NCI-H2227 (cell line): Measurements from ENCODE around the gene NXF1.
"Not testable (repeated sequence)": the region's sequence is repeated elsewhere in the genome, so short reads cannot be mapped to it uniquely, and the experiment has no call there.

ENCODE experiments used
- DNase-seq: peaks from one replicate; lab custom pipeline; 2025; ENCODE audit not compliant: unreplicated experiment; lab: John Stamatoyannopoulos, UW

The NXF1 gene

DNA sequence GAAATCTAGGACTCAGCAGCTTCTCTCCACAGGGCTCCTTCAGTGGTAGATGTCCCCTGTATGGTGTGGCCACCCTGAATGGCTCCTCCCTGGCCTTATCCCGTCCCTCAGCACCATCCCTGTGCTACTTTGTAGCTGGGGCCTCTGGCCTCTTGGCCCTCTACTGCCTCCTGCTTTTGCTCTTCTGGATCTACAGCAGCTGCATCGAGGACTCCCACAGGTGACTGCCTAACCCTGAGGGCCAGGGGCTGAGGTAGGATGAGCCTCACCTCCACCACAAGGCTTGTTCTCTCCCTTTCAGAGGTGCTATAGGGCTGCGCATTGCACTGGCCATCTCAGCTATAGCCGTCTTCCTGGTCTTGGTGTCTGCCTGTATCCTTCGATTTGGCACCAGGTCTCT, 16.2 kb downstream of the NXF1 start:
- DNase-seq: no peak

DNA sequence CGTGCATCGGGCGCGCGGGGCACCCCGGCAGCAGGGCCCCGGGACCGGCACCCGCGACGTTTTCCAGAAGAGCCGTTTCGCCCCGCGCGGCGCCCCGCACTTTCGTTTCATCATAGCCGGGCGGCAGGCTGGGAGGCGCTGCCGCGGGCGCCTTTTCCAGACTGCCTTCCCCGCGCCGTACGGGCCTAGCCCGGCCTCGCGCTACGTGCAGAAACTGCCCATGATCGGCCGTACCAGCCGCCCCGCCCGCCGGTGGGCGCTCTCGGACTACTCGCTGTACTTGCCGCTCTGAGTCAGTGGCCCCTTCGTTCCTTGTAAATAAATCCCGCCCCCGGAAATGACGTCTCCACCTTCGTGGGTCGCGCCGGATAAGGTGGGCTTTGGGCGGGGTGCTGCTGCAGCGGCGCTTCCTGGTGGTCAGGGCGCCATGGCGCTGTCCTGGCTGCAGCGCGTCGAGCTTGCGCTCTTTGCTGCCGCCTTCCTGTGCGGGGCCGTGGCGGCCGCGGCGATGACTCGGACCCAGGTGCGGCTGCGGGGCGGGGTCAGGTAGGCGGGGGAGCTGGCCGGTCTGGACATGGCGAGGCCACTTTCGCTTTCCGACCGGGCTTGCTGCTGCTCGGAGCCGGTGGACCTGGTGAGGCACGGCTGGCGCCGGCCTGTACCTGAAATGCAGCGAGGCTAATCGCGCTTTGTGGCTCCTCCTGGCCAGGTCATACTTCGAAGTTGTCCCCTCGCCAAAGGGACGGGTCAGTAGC, 18.1 kb downstream of the NXF1 start, which contains the start of gene TMEM179B:
Gene TMEM179B, plus strand, starts transcription at position 398 of the 755 bp plus-strand sequence. Its CDS starts 30 bp downstream, at position 428.
- DNase-seq: peak; percentile 98

DNA sequence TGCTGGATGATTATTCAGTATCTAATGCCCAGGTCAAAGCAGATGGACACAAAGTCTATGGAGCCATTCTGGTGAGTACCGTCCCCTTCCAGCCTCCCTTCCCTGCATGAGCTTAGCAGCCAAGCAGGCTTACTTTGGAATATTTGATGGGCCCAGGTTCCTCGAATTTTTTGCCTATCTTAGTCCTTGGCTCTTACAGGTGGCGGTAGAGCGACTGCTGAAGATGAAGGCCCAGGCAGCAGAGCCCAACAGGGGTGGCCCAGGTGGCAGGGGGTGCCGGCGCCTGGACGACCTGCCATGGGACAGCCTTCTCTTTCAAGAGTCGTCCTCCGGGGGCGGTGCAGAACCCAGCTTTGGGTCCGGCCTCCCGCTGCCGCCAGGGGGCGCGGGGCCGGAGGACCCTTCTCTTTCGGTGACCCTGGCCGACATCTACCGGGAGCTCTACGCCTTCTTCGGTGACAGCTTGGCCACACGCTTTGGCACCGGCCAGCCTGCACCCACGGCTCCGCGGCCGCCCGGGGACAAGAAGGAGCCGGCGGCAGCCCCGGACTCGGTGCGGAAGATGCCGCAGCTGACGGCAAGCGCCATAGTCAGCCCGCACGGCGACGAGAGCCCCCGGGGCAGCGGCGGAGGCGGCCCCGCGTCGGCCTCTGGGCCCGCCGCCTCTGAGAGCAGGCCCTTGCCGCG, 18.8 kb downstream of the NXF1 start:
- DNase-seq: peak; percentile 91

DNA sequence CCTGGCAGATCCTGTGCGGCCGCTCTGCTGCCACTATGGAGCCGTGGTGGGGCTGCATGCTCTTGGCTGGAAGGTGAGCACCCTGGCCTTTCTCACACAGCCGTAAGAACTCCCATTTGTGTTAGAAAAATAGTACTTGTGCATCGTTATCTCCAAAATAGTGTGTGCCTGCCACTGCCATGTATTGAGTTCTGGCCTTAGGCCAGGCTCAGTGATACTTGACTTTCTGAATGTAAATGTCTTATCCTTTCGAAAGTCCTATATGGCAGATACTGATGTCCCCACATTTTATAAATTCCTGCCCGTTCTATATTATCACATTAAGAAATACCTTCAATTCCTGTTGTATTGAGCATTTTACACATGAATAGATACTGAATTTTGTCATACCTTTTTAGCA, 22.5 kb downstream of the NXF1 start:
- no peak for DNase-seq

DNA sequence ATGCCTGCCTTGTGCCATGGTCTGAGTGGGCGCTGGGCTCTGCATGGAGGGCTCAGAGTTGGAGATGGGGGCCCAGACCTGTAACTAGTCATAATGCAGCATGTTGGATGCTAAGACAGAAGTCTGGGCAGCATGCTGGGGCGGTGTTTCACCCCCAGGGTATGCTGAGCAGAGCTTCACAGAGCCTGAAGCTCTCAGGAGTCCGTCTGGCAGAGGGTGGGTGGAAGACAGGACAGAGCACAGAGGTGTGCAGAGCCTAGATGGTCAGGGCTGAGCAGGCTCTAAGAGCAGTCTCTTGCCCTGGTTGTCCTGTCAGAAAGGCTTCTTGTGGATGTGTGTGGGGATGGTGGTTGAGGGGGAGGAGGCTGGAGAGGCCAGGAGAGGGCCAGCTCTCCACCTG, 26.8 kb downstream of the NXF1 start:
- no peak for DNase-seq

DNA sequence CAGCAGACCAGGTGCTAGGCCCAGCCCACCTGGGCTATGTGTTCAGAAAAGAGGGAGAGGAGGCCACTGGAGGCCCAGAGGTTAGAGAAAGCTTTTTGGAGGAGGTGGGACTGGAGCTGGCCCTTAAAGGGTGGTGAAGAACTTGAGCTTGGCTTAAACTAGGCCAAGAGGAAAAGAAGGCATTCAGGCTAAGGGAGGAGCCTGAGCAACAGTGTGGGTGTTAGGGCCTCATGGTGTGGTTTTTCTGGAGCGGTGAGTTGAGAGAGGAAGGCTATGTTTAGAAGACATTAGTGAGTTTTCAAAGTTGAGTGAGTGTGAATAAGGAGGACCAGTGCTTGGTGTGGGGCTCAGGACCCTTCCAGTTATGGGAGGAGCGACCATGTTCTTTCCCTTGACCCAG, 27.9 kb downstream of the NXF1 start:
- no peak for DNase-seq

DNA sequence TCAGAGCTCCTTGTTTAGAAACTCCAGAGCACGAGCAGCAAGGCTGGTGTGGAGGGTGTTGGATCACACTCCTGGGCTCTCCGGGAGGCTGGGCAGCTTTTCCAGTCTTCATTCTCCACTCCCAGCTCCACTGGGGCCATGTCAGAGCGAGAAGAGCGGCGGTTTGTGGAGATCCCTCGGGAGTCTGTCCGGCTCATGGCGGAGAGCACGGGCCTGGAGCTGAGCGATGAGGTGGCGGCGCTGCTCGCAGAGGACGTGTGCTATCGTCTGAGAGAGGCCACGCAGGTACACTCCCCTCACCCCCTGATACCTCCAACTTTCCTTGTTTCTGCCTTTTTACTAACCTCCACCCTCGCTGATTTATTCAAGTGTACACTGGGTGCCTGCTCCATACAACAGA, 29.6 kb downstream of the NXF1 start:
- DNase-seq: no peak

DNA sequence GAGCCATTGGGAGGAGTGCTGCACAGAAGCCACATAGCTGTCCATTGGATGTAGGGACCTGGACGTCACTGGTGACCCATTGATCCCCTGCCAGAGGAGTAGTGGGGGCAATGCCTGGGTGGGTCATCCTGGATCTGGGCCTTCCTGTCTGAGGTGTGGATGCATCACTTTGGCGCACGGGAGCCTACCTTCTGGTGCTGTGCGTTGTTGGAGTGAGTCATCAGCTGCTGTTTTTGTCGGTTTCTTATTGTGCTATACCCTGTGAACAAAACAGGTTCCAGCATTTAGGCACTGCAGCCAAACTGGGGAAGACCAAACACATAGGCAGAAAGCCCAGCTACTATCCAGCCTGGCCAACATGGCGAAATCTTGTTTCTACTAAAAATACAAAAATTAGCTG, 30.8 kb downstream of the NXF1 start:
- DNase-seq: no peak

DNA sequence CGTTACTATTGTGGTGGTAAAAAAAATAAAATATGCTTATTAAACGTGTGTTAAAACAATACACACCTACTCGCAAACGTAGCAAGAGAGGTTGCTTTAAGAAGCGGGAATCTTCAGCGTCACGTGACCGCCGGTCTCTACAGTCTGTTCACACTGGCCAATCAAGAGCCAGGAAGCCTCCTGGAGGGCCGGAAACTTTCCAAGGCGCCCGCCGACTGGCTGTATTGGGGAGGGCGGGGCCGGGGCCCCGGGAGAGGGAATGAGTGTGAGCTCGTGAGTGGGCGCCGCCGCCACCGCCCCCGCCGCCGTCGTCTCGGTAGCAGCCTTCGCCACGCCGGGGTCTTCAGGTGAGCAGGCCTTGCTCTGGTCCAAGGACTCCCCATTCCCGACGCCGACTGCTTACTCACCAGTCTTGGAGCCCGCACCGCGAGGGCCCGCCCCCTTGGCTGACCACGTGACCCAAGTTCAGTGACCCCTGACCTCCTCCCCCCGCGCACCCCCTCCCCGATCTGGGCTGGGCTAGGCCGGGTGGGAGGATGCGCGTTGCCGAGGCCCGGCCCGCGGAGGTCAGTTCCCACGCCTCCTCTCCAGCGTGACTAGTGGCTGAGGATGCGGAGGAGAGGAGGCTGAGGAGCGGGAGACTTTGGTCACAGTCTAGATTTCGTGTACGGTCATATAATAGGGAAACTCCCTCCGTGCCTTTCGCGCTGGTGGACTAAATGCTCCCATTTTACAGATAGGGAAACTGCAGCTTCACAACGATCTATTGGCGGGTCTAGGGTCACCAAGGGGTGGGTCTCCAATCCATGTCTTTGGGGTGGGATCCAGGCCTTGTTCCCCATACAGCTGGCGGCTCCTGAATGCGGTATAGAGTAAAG, 33.9 kb downstream of the NXF1 start, which contains the start of gene TAF6L:
Gene TAF6L, plus strand, starts transcription at position 253 of the 878 bp plus-strand sequence. CDS start 4,388 bp downstream, outside the sequence.
- peak; percentile 99 for DNase-seq

DNA sequence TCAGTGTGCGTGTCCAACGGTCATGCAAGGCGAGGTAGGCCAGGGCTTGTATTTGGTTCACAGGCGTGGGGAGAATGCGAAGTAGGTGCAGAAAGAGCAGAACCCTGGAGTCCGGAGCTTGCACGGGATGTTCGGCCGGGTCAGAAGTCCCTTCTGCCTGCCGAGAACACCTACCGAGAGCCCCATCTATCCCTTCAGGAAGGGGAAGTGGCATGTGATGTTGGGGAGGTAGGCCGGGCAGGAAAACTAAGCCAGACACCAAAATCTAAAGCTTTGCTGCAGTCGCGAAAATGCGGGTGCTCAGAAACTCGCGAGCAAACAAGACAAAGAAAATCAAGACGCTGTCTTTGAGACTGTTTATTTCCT, 34.5 kb downstream of the NXF1 start:
- DNase-seq: peak; percentile 60

DNA sequence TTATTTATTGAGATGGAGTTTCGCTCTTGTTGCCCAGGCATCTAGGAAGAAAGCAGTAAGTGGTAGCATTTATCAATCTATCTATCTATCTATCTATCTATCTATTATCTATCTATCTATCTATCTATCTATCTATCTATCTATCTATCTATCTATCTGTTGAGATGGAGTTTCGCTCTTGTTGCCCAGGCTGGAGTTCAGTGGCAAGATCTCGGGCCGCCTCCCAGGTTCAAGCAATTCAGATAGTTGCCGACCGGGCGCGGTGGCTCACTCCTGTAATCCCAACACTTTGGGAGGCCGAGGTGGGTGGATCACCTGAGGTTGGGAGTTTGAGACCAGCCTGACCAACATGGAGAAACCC, 44.4 kb downstream of the NXF1 start:
- not testable (repeated sequence) for DNase-seq

DNA sequence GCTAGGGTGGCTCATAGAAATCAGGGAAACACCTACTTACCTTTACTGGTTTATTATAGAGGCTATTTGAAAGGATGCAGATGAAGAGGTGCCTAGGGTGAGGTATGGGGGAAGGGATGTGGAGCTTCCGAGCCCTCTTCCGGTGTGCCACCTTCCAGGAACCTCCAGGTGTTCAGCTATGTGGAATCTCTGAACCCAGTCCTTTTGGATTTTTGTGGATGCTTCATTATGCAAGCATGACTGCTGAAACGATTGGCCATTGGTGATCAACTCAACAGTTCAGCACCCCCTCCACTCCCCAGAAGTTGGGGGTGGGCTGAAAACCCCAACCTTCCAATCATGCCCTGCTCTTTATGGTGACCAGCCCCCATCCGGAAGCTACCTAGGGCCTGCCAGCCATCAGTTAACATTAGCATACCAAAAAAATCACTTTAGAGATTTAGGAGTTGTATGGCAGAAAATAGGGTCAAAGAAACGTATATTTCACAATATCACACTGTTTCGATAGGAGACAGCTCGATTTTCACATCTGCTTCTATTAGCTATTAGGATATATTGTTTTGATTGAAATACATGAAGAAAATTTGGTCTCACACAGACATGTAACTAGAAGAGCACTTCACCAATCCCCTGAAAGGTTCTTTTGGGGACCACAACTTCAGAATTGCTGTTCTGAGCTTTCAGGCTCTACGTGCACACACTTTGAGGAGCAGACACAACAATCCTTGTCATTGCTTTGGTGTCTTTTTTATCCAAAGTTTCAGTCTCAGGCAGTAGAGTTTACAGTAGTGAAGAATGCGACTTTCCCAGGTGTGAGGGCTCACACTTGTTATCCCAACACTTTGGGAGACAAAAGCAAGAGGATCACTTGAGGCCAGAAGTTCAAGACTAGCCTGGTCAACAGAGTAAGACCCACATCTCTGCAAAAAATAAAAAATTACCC, 47.1 kb downstream of the NXF1 start:
- DNase-seq: no peak

DNA sequence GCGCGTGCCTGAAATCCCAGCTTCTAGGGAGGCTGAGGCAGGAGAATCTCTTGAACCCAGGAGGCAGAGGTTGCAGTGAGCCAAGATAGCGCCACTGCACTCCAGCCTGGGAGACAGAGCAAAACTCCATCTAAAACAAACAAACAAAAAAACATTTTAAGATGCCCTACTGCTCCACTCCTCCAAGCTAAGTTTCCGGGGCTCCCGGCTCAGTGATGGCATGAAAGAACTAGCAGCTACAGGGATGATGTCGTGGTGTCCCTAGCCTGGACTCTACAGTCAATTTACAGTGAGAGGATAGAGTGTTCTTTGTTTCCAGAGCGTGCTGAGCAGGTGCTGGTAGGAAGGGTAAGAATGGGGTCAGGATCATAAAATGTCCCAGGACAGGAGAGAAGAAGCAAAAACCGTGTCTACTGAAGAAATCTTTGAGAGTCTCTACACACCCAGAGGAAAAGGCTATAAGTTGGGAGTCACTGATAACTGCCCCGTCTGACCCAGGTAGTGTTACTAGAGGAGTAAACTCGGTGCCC, 50.1 kb downstream of the NXF1 start:
- no peak for DNase-seq

DNA sequence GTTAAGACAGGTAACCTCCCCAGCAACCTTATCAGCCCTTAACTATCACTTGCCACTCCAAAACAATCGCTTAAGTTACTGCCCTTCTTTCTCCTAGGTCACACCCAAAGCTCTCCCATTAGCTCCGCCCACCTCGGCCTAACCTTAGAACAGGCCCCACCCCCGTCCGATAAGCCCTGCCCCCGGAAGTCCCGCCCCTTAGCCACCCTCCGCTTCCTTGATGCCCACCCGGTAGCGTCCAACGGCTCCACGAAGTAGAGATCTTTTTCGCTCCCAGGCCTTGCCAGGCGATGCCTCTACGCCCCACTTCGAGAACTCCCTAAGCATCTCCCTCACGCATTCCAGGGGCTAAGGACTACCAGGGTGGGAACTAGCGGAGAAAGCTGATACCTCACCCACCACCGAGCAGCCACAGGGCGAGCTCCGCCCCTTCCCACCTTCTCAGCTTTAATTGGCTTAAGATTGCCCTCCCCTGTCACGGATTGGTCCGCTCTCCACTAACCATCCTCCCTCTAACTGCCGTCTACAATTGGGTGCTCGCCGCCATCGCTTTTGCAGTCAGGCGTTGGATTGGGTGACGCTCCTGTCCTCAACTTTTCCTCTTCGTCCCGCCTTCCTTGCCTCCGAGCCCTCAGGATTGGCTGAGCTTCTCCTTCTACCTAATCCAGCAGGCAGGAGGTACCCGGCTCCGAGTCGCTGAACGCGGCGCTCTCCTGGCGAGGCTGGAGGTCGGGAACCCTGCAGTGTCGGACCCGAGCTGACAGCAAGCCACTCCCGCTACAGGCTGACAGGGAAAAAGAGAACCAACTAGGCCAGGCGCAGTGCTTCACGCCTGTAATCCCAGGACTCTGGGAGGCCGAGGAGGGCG, 51.3 kb downstream of the NXF1 start, which contains the start of gene ZBTB3:
Gene ZBTB3, minus strand, starts transcription at position 425 of the 868 bp plus-strand sequence. CDS start 496 bp downstream, outside the sequence.
- DNase-seq: peak; percentile 98

DNA sequence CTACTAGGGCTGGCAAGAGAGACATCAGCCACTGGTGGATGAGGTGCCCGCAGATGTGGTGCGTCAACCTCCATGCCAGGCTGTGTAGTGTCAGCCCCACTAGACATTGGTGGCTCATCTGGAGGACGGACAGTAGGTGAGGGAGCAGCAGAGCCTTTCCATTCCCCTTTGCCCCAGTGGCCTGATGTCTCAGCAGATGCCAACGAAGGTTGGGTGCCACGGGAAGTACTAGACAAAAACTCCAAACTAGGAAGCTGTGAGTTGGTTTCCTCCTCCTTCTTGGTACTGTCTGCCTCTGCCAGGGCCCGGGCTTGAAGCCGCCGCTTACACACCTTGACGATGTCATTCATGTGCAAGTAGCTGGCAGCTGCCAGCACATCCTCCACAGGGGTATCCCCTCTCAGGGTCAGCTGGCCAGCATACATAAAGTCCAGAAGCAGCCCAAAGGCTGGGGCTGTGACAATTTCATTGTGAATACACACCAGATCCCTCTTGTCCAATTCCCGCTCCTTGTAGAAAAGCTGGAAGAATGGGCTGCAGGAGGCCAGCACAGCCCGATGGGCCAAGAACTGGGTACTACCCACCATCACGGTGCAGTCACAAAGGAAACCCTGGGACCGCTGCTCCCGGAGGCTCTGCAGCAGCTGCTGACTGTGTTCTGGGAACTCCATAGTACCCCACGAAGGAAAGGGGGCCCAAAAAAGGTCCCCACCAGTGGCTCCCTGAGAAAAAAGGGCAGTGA, 52.1 kb downstream of the NXF1 start:
- no peak for DNase-seq

DNA sequence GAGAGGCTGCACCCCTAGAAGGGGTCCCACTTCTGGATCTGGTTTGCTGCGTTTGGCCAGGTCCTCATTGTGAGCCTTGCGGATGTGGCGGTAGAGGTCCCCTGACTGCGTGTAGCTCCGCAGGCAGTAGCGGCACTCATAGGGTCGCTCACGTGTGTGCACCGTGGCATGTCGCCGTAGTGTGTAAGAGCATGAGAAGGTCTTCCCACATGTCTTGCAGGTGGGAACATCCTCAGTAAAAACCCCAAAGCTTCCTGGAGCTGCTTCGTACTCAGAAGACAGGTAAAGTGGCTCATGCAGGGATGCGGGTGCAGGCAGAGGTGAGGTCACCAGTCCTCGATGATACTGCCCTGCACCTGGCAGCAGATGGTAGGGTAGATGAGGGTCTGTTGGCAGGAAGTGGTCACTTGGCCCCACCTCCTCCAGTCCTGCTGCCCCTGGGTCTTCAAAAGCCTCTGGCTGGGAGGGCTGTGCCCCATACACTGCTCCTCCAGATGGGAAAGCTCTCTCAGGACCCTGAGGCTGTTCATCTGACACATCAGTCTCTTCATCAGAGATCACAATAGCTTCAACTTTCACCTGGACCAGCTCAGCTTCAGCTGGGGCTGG, 53.0 kb downstream of the NXF1 start:
- no peak for DNase-seq

DNA sequence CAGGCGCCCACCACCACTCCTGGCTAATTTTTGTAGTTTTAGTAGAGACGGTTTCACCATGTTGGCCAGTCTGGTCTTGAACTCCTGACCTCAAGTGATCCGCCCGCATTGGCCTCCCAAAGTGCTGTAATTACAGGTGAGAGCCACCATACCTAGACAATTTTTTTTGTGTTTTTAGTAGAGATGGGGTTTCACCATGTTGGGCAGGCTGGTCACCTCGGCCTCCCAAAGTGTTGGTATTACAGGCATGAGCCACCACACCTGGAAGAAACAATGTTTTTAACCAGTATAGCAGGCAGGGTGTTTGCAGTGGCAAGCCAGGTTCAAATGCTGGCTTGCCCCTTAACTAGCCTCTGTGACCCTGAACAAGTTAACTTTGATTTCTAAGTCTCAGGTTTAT, 55.3 kb downstream of the NXF1 start:
- not testable (repeated sequence) for DNase-seq
